Liver (tissue), 3 donors: ENCODE measurements around the gene ACYP2.

Source experiments
- CTCF ChIP-seq: fragments of 150-350 bp; IDR thresholded peaks from 2 replicates; pipeline ENCODE4 v1.5.1; 2017; ENCODE audit warnings: improper control_type of control experiment, low read depth, low read length; ENCODE audit not compliant: missing input control
- EGR1 ChIP-seq, 2 donors: IDR thresholded peaks; 2 replicates each; pipeline ENCODE4 v1.6.1; 2016 to 2018; ENCODE audit warnings: antibody characterized with exemption in 2 of 2, low read depth in 2 of 2
- FOXA1 ChIP-seq: IDR thresholded peaks from 2 replicates; pipeline ENCODE4 v1.6.1; 2016; ENCODE audit warnings: antibody characterized with exemption
- MAX ChIP-seq: IDR thresholded peaks from 2 replicates; pipeline ENCODE4 v1.6.1; 2016; ENCODE audit warnings: antibody characterized with exemption
- REST ChIP-seq: IDR thresholded peaks from 2 replicates; pipeline ENCODE4 v1.6.1; 2016; ENCODE audit warnings: antibody characterized with exemption, mild to moderate bottlenecking
- TAF1 ChIP-seq: conservative IDR thresholded peaks from 2 replicates; pipeline ENCODE4 v1.6.1; 2016; ENCODE audit warnings: antibody characterized with exemption, mild to moderate bottlenecking
- donor health status: healthy.
- donor health status: healthy.

- no peak for TF ChIP-seq REST
- TF ChIP-seq CTCF = no peak
- no peak for TF ChIP-seq EGR1 (IDR thresholded peaks at IDR 0.05; ENCODE audit: low read depth in 2 of 2)
- TF ChIP-seq TAF1 = no peak
- TF ChIP-seq FOXA1 = no peak
- no peak for TF ChIP-seq MAX
These were observed 188.2 kb downstream of the ACYP2 start for GRCh38 chr2:54303631-54304030.
